Measurements from ENCODE around the gene ARHGEF33.

- TF ChIP-seq CTCF (IDR thresholded peaks at IDR 0.05), result no peak
- TF ChIP-seq POLR2A (IDR thresholded peaks at IDR 0.05), result no peak
These were observed 129.0 kb downstream of the ARHGEF33 start for GRCh38 chr2:39018638-39019037.

All from testis (tissue), 2 donors.